Activated T-helper 1 cell treated with anti-CD3 and anti-CD28 coated beads, Interleukin-12 subunit alpha, Interleukin-12 subunit beta, Interleukin-2, Interleukin-4 antibody, amounts not matched to agents 30 ng/mL and 10 ng/mL and 1 ng/mL, durations not matched to agents 14 hours and 24 hours and 36 hours (primary cell): ENCODE measurements around the gene NFKBIA. TPM values are rescaled to one million over a fixed set of nuclear protein-coding genes. Genes with fewer than 3 reads are reported as not detected.

Experiments used
- DNase-seq: peaks from one replicate; pipeline ENCODE4 v3.0.0; 2021; ENCODE audit warnings: low spot score
- H3K27ac Mint-ChIP-seq: one replicate; pipeline ENCODE4 v1.8.0; 2021; ENCODE audit warnings: mild to moderate bottlenecking, mixed read lengths
- H3K27me3 Mint-ChIP-seq: one replicate; pipeline ENCODE4 v1.8.0; 2022; ENCODE audit warnings: mild to moderate bottlenecking, moderate library complexity, mixed read lengths; ENCODE audit not compliant: insufficient read depth
- H3K36me3 Mint-ChIP-seq: one replicate; pipeline ENCODE4 v1.8.0; 2021; ENCODE audit warnings: low read depth, mixed read lengths
- H3K4me1 Mint-ChIP-seq: one replicate; pipeline ENCODE4 v1.8.0; 2021; ENCODE audit warnings: low read depth, mixed read lengths
- H3K4me3 Mint-ChIP-seq: one replicate; pipeline ENCODE4 v1.8.0; 2021; ENCODE audit warnings: mild to moderate bottlenecking, moderate library complexity, mixed read lengths
- H3K9me3 Mint-ChIP-seq: one replicate; pipeline ENCODE4 v1.8.0; 2021; ENCODE audit warnings: mixed read lengths
- intact Hi-C: fragments of 100-400 bp; cut with micrococcal nuclease; formaldehyde crosslinking; loops from one replicate; pipeline ENCODE4 v1.15.1; 2024
- total RNA-seq: library from RNA; stranded (reverse); gene quantifications from 2 replicates; pipeline ENCODE4 v1.2.3, GENCODE V29; 2022

The NFKBIA gene
- total RNA-seq, 1 donor from 2014 or later: 599 TPM

GRCh38 chr14:35394326-35395013 lies 10.1 kb downstream of the NFKBIA start:
- intact Hi-C loops: no loop called here
- peaks cover 13% of the 10 kb centered on the region for H3K36me3 Mint-ChIP-seq
- H3K27ac Mint-ChIP-seq: no peak overlapping the region
- DNase-seq: no peak
- peaks cover 25% of the 10 kb centered on the region for H3K4me1 Mint-ChIP-seq
- no peak overlapping the region for H3K4me3 Mint-ChIP-seq
- no peaks in the 10 kb centered on the region for H3K9me3 Mint-ChIP-seq
- peaks cover 1% of the 10 kb centered on the region for H3K27me3 Mint-ChIP-seq

- no peak for DNase-seq
- peaks cover 8% of the 10 kb centered on the region for H3K36me3 Mint-ChIP-seq
- intact Hi-C loops: no loop called here
- H3K4me3 Mint-ChIP-seq: no peak overlapping the region
- no peaks in the 10 kb centered on the region for H3K9me3 Mint-ChIP-seq
- no peak overlapping the region for H3K27ac Mint-ChIP-seq
- H3K27me3 Mint-ChIP-seq: peaks cover 2% of the 10 kb centered on the region
- H3K4me1 Mint-ChIP-seq: peaks cover 18% of the 10 kb centered on the region
Measured at GRCh38 chr14:35393826-35394225, 10.7 kb downstream of the NFKBIA start.

GRCh38 chr14:35392103-35392502 lies 12.4 kb downstream of the NFKBIA start:
- DNase-seq: no peak
- intact Hi-C loops: no loop called here
- peaks cover 2% of the 10 kb centered on the region for H3K36me3 Mint-ChIP-seq
- no peaks in the 10 kb centered on the region for H3K9me3 Mint-ChIP-seq
- peaks cover 8% of the 10 kb centered on the region for H3K27me3 Mint-ChIP-seq
- H3K27ac Mint-ChIP-seq: no peak overlapping the region
- no peak overlapping the region for H3K4me3 Mint-ChIP-seq
- H3K4me1 Mint-ChIP-seq: peaks cover 6% of the 10 kb centered on the region

- H3K4me3 Mint-ChIP-seq: no peak overlapping the region
- peaks cover 8% of the 10 kb centered on the region for H3K27me3 Mint-ChIP-seq
- no peak for DNase-seq
- no peak overlapping the region for H3K27ac Mint-ChIP-seq
- peaks cover 6% of the 10 kb centered on the region for H3K4me1 Mint-ChIP-seq
- H3K36me3 Mint-ChIP-seq: peaks cover 2% of the 10 kb centered on the region
- H3K9me3 Mint-ChIP-seq: no peaks in the 10 kb centered on the region
- intact Hi-C loops: no loop called here
Measured at GRCh38 chr14:35391388-35391710, 13.2 kb downstream of the NFKBIA start.

- DNase-seq: no peak
Measured at GRCh38 chr14:35390577-35391387, 13.8 kb downstream of the NFKBIA start.

GRCh38 chr14:35389315-35389667 lies 15.3 kb downstream of the NFKBIA start:
- Mint-ChIP-seq H3K36me3 (peaks cover 2% of the 10 kb centered on the region), H3K4me3 (no peak overlapping the region), H3K9me3 (no peaks in the 10 kb centered on the region), H3K27ac (no peak overlapping the region), H3K27me3 (peaks cover 8% of the 10 kb centered on the region), H3K4me1 (peaks cover 1% of the 10 kb centered on the region)
- intact Hi-C loops: no loop called here
- no peak for DNase-seq

More at GRCh38 chr14:35390577-35391387, 13.8 kb downstream of the NFKBIA start:
- Mint-ChIP-seq H3K27ac (no peak overlapping the region), H3K27me3 (peaks cover 8% of the 10 kb centered on the region), H3K36me3 (peaks cover 2% of the 10 kb centered on the region), H3K4me1 (peaks cover 6% of the 10 kb centered on the region), H3K4me3 (no peak overlapping the region), H3K9me3 (no peaks in the 10 kb centered on the region)
- intact Hi-C loops: no loop called here

- intact Hi-C loops: no loop called here
- DNase-seq: no peak
- H3K27me3 Mint-ChIP-seq: peaks cover 8% of the 10 kb centered on the region
- H3K36me3 Mint-ChIP-seq: peaks cover 2% of the 10 kb centered on the region
- H3K4me3 Mint-ChIP-seq: no peak overlapping the region
- no peaks in the 10 kb centered on the region for H3K9me3 Mint-ChIP-seq
- no peaks in the 10 kb centered on the region for H3K4me1 Mint-ChIP-seq
- no peak overlapping the region for H3K27ac Mint-ChIP-seq
Measured at GRCh38 chr14:35388656-35389314, 15.8 kb downstream of the NFKBIA start.

GRCh38 chr14:35387713-35388579 lies 16.6 kb downstream of the NFKBIA start:
- no peak overlapping the region for H3K4me3 Mint-ChIP-seq
- no peaks in the 10 kb centered on the region for H3K4me1 Mint-ChIP-seq
- no peak overlapping the region for H3K27ac Mint-ChIP-seq
- peaks cover 8% of the 10 kb centered on the region for H3K27me3 Mint-ChIP-seq
- H3K36me3 Mint-ChIP-seq: no peaks in the 10 kb centered on the region
- no peak for DNase-seq
- intact Hi-C loops: no loop called here
- H3K9me3 Mint-ChIP-seq: no peaks in the 10 kb centered on the region

- H3K4me1 Mint-ChIP-seq: no peaks in the 10 kb centered on the region
- H3K9me3 Mint-ChIP-seq: no peaks in the 10 kb centered on the region
Measured at GRCh38 chr14:35387219-35387618, 17.3 kb downstream of the NFKBIA start.

GRCh38 chr14:35386673-35387125 lies 17.9 kb downstream of the NFKBIA start:
- no peaks in the 10 kb centered on the region for H3K9me3 Mint-ChIP-seq
- no peak for DNase-seq
- no peaks in the 10 kb centered on the region for H3K4me1 Mint-ChIP-seq
- no peak overlapping the region for H3K4me3 Mint-ChIP-seq
- no peak overlapping the region for H3K27ac Mint-ChIP-seq
- H3K36me3 Mint-ChIP-seq: no peaks in the 10 kb centered on the region
- intact Hi-C loops: no loop called here
- peaks cover 8% of the 10 kb centered on the region for H3K27me3 Mint-ChIP-seq

More at GRCh38 chr14:35387219-35387618, 17.3 kb downstream of the NFKBIA start:
- Mint-ChIP-seq H3K4me3 (no peak overlapping the region), H3K27me3 (peaks cover 8% of the 10 kb centered on the region), H3K27ac (no peak overlapping the region), H3K36me3 (no peaks in the 10 kb centered on the region)
- intact Hi-C loops: no loop called here
- no peak for DNase-seq

- intact Hi-C loops: no loop called here
- H3K36me3 Mint-ChIP-seq: no peaks in the 10 kb centered on the region
- H3K4me1 Mint-ChIP-seq: no peaks in the 10 kb centered on the region
- H3K27ac Mint-ChIP-seq: no peak overlapping the region
- H3K9me3 Mint-ChIP-seq: no peaks in the 10 kb centered on the region
- no peak overlapping the region for H3K4me3 Mint-ChIP-seq
- no peak for DNase-seq
- H3K27me3 Mint-ChIP-seq: peaks cover 8% of the 10 kb centered on the region
Measured at GRCh38 chr14:35385042-35385839, 19.3 kb downstream of the NFKBIA start.
